Activated T-cell treated with anti-CD3 and anti-CD28 coated beads, Interleukin-2, amount 50 U/mL, for 24 hours (primary cell): ENCODE data around the gene NUAK2.

Experiments
- DNase-seq: peaks from one replicate; pipeline ENCODE4 v3.0.0-alpha.2; 2020
- H3K27ac Mint-ChIP-seq: 2 replicates; pipeline ENCODE4 v1.8.0; 2020; ENCODE audit warnings: mild to moderate bottlenecking, mixed read lengths
- H3K27me3 Mint-ChIP-seq: 2 replicates; pipeline ENCODE4 v1.8.0; 2020; ENCODE audit warnings: mixed read lengths
- H3K36me3 Mint-ChIP-seq: 2 replicates; pipeline ENCODE4 v1.8.0; 2020; ENCODE audit warnings: low read depth, mixed read lengths
- H3K4me1 Mint-ChIP-seq: 2 replicates; pipeline ENCODE4 v1.8.0; 2020; ENCODE audit warnings: low read depth, mixed read lengths
- H3K4me3 Mint-ChIP-seq: 2 replicates; pipeline ENCODE4 v1.8.0; 2020; ENCODE audit warnings: mild to moderate bottlenecking, moderate library complexity, mixed read lengths
- H3K9me3 Mint-ChIP-seq: 2 replicates; pipeline ENCODE4 v1.8.0; 2020; ENCODE audit warnings: mixed read lengths

The NUAK2 gene

GRCh38 chr1:205317311-205317917 is 4.1 kb downstream of the NUAK2 start:
- H3K36me3 Mint-ChIP-seq, result peaks cover 5% of the 10 kb centered on the region
- H3K27ac Mint-ChIP-seq, result peak overlapping the region; percentile 70
- H3K4me3 Mint-ChIP-seq, result no peak overlapping the region

GRCh38 chr1:205316161-205316566 is 5.4 kb downstream of the NUAK2 start:
- Mint-ChIP-seq H3K9me3 (no peaks in the 10 kb centered on the region), H3K36me3 (peaks cover 5% of the 10 kb centered on the region), H3K27ac (peak overlapping the region; percentile 88), H3K27me3 (no peaks in the 10 kb centered on the region), H3K4me1 (peaks cover 96% of the 10 kb centered on the region), H3K4me3 (peak overlapping the region; percentile 54)
- DNase-seq, result no peak

More at GRCh38 chr1:205317311-205317917, 4.1 kb downstream of the NUAK2 start:
- no peaks in the 10 kb centered on the region for H3K9me3 Mint-ChIP-seq
- peaks cover 91% of the 10 kb centered on the region for H3K4me1 Mint-ChIP-seq
- H3K27me3 Mint-ChIP-seq, result no peaks in the 10 kb centered on the region
- DNase-seq, result no peak

- no peaks in the 10 kb centered on the region for H3K27me3 Mint-ChIP-seq
These were observed 6.4 kb downstream of the NUAK2 start for GRCh38 chr1:205315008-205315618.

GRCh38 chr1:205313563-205314308 is 7.8 kb downstream of the NUAK2 start:
- peak overlapping the region; percentile 81 for H3K4me3 Mint-ChIP-seq
- H3K4me1 Mint-ChIP-seq, result peaks cover 89% of the 10 kb centered on the region
- H3K36me3 Mint-ChIP-seq, result peaks cover 16% of the 10 kb centered on the region
- H3K9me3 Mint-ChIP-seq, result no peaks in the 10 kb centered on the region
- H3K27me3 Mint-ChIP-seq, result no peaks in the 10 kb centered on the region
- peak; percentile 66 for DNase-seq
- H3K27ac Mint-ChIP-seq, result peak overlapping the region; percentile 95

More at GRCh38 chr1:205315008-205315618, 6.4 kb downstream of the NUAK2 start:
- H3K4me3 Mint-ChIP-seq, result peak overlapping the region; percentile 35
- H3K36me3 Mint-ChIP-seq, result peaks cover 7% of the 10 kb centered on the region
- no peaks in the 10 kb centered on the region for H3K9me3 Mint-ChIP-seq
- DNase-seq, result no peak
- peaks cover 97% of the 10 kb centered on the region for H3K4me1 Mint-ChIP-seq
- peak overlapping the region; percentile 95 for H3K27ac Mint-ChIP-seq

DNA sequence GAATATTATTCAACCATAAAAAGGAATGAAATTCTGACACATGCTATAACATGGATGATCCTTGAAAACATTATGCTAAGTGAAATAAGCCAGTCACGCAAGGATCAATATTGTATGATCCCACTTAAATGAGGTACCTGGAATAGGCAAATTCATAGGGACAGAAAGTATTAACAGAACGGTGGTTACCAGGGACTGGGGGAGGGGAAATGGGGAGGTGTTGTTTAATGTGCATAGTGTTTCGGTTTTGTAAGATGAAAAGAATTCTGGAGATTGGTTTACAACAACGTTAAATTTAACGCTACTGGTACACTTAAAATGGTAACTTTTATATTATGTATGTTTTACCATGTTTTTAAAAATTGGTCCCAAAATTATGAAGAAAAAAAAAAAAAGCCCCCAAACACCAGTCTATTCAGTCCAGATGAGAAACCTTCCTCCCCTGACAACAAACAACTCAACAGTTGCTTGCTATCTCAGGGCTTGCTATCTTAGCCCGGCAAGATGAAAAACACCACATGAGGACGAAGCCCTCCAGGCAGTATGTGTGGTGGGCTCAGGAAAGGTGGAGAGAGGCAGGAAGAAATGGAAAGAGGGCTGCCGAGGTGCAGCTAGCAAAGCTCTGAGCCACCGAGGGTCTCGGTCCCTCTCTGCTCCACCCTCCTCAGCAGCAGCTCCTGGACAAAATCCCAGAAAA is 8.5 kb downstream of the NUAK2 start:
- Mint-ChIP-seq H3K36me3 (peaks cover 23% of the 10 kb centered on the region), H3K27ac (peak overlapping the region; percentile 95), H3K9me3 (no peaks in the 10 kb centered on the region), H3K4me3 (peak overlapping the region; percentile 81), H3K27me3 (no peaks in the 10 kb centered on the region), H3K4me1 (peaks cover 87% of the 10 kb centered on the region)
- no peak for DNase-seq

- Mint-ChIP-seq H3K4me1 (peaks cover 82% of the 10 kb centered on the region), H3K27ac (peak overlapping the region; percentile 23), H3K27me3 (no peaks in the 10 kb centered on the region), H3K9me3 (no peaks in the 10 kb centered on the region), H3K36me3 (peaks cover 41% of the 10 kb centered on the region), H3K4me3 (no peak overlapping the region)
- DNase-seq, result no peak
These were observed 10.4 kb downstream of the NUAK2 start for GRCh38 chr1:205310976-205311704.

- DNase-seq, result no peak
- Mint-ChIP-seq H3K4me1 (peaks cover 80% of the 10 kb centered on the region), H3K27me3 (no peaks in the 10 kb centered on the region), H3K4me3 (no peak overlapping the region), H3K9me3 (no peaks in the 10 kb centered on the region), H3K27ac (peak overlapping the region; percentile 57), H3K36me3 (peaks cover 53% of the 10 kb centered on the region)
These were observed 11.8 kb downstream of the NUAK2 start for GRCh38 chr1:205309741-205310140.

- Mint-ChIP-seq H3K36me3 (peaks cover 66% of the 10 kb centered on the region), H3K27ac (peak overlapping the region; percentile 15)
These were observed 14.5 kb downstream of the NUAK2 start for GRCh38 chr1:205306929-205307566.

DNA sequence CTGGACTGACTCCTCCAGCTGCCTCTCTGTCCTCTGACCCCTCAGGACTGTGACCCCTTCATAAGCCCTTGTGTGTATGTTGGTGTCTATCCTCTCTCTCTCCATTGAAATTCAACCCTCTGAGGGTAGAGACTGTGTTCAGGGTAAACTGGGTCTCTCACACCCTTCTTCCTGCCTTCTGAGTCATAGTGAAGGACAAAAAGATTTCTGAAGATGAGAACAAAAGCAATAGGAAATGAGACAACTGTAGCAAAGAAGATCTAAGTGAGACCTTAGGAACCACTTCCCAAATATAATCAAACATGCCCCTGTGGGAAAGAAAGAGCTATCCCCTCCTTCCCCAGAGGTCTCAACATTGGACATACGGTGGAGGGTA is 16.9 kb downstream of the NUAK2 start:
- Mint-ChIP-seq H3K4me3 (no peak overlapping the region), H3K27ac (peak overlapping the region; percentile 41)

More at GRCh38 chr1:205306929-205307566, 14.5 kb downstream of the NUAK2 start:
- H3K4me3 Mint-ChIP-seq, result no peak overlapping the region
- no peak for DNase-seq
- peaks cover 60% of the 10 kb centered on the region for H3K4me1 Mint-ChIP-seq
- no peaks in the 10 kb centered on the region for H3K27me3 Mint-ChIP-seq
- no peaks in the 10 kb centered on the region for H3K9me3 Mint-ChIP-seq

DNA sequence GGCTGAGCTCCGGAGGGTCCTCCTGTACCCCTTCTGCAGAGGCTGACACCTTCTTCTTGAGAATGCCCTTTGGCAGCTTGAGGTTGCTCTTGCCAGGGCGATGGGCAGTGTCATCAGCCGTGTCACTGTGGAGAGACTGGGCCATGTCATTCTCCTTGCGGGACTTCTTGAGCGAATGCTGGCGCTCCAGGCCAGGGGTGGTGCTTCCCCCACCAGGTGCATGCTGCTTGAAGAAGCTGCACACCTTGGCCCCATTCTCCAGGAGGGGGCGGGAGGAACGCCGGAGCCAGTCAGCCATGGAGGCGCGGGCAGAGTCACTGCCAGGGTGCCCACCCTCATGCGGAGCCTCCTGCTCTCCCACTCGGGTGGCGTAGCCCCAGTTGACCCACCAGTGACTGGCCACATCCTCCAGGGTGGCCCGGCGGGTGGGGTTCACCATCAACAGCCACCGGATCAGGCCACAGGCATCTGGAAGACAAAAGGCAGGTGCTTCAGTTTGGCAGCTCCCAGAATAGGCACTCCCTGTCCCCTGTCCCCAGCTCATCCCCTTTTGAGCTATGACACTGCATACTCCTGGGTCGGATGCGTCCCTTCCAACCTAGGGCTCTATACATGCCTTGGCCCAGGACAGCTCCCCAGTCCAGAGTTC is 17.4 kb downstream of the NUAK2 start:
- DNase-seq, result no peak
- Mint-ChIP-seq H3K4me3 (no peak overlapping the region), H3K27ac (peak overlapping the region; percentile 41), H3K4me1 (peaks cover 48% of the 10 kb centered on the region), H3K27me3 (no peaks in the 10 kb centered on the region), H3K36me3 (peaks cover 60% of the 10 kb centered on the region), H3K9me3 (no peaks in the 10 kb centered on the region)

More for the DNA sequence above, 16.9 kb downstream of the NUAK2 start:
- no peak for DNase-seq
- Mint-ChIP-seq H3K27me3 (no peaks in the 10 kb centered on the region), H3K9me3 (no peaks in the 10 kb centered on the region), H3K36me3 (peaks cover 63% of the 10 kb centered on the region), H3K4me1 (peaks cover 48% of the 10 kb centered on the region)

- Mint-ChIP-seq H3K27ac (no peak overlapping the region), H3K4me1 (peaks cover 46% of the 10 kb centered on the region), H3K36me3 (peaks cover 52% of the 10 kb centered on the region), H3K4me3 (no peak overlapping the region), H3K9me3 (no peaks in the 10 kb centered on the region), H3K27me3 (no peaks in the 10 kb centered on the region)
- no peak for DNase-seq
These were observed 18.2 kb downstream of the NUAK2 start for GRCh38 chr1:205303247-205303888.

- DNase-seq, result no peak
- H3K27ac Mint-ChIP-seq, result peak overlapping the region; percentile 66
- H3K4me1 Mint-ChIP-seq, result peaks cover 45% of the 10 kb centered on the region
These were observed 19.5 kb downstream of the NUAK2 start for GRCh38 chr1:205301842-205302588.

More at GRCh38 chr1:205301842-205302588, 19.5 kb downstream of the NUAK2 start:
- Mint-ChIP-seq H3K27me3 (no peaks in the 10 kb centered on the region), H3K9me3 (no peaks in the 10 kb centered on the region), H3K4me3 (no peak overlapping the region), H3K36me3 (peaks cover 40% of the 10 kb centered on the region)
